ENCODE results near the gene TBC1D30.

DNA sequence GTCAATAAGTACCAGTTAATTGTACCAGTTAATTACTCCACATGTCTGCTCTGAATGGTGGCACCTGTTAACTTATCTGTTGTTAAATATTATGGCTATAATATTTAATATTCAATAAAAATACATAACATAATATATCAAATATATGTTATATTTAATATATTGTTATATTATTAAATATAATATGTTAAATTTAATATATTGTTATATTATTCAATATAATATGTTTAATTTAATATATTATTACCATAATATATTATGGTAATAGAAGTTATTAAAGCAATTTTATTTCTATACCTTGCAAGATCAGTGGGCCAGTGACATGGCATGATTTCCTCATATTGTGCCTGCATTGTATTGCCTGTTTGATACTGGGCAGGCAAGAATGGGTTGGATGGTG, 98.4 kb downstream of the TBC1D30 start:
- TF ChIP-seq, protein P1, sequence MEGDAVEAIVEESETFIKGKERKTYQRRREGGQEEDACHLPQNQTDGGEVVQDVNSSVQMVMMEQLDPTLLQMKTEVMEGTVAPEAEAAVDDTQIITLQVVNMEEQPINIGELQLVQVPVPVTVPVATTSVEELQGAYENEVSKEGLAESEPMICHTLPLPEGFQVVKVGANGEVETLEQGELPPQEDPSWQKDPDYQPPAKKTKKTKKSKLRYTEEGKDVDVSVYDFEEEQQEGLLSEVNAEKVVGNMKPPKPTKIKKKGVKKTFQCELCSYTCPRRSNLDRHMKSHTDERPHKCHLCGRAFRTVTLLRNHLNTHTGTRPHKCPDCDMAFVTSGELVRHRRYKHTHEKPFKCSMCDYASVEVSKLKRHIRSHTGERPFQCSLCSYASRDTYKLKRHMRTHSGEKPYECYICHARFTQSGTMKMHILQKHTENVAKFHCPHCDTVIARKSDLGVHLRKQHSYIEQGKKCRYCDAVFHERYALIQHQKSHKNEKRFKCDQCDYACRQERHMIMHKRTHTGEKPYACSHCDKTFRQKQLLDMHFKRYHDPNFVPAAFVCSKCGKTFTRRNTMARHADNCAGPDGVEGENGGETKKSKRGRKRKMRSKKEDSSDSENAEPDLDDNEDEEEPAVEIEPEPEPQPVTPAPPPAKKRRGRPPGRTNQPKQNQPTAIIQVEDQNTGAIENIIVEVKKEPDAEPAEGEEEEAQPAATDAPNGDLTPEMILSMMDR (IDR thresholded peaks at IDR 0.05): no peak
- TF ChIP-seq POLR2A (IDR thresholded peaks at IDR 0.05): no peak
